Inflammatory macrophage treated with lipopolysaccharide for 1 hour (primary cell): ENCODE results near the gene SLC48A1.

ENCODE experiments used
- DNase-seq, 2 donors: peaks; one replicate each; pipeline ENCODE4 v3.0.0-alpha.2; 2020 to 2022

Gene SLC48A1

DNA sequence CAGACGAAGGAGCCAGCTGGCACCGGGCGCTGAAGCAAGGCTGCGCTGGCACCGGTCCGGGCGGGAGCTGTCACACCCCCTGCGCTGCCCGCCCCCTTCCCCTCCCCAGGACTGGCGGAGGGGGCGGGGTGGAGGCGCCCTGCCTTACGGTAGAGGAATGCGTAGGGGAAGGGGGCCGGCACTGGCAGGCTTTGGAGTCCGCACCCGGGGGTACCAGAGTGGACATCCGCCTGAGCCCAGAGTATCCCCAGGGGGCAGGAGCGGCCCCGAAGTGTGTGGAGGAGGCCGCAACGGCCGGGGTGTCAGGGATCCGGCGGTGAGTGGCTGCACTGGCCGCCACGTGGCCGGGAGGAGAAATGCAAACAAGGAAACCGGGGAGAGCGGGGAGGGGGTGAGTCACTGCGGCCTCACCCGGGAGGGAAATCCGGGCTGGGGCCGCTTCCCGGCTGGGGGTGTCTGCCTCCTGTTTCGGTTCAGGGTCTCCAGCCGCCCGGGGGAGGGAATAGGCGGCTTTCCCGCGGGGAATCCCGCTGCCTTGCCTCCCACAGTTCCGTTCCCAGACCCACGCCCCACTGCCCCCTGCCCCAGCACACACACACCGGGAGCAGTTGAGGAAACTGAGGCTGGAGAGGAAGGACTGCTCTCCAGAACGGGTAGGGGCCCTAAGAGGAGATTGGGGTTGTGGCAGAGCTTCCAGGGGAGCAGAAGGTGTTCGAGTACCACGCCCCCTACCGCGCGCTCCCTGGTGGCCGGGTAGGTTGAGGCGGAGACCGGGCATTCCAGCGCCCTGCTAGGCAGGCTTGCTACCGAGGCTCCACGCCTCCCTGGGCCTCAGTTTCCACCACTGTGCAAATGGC lies 14.0 kb upstream of the SLC48A1 start, which contains the start of gene RAPGEF3:
Gene RAPGEF3, minus strand, starts transcription at position 47 of the 857 bp plus-strand sequence. CDS start 324 bp downstream, outside the sequence.
- DNase-seq: peak; percentile 81 to 86

GRCh38 chr12:47762850-47763465 lies 10.1 kb upstream of the SLC48A1 start:
- no peak for DNase-seq

DNA sequence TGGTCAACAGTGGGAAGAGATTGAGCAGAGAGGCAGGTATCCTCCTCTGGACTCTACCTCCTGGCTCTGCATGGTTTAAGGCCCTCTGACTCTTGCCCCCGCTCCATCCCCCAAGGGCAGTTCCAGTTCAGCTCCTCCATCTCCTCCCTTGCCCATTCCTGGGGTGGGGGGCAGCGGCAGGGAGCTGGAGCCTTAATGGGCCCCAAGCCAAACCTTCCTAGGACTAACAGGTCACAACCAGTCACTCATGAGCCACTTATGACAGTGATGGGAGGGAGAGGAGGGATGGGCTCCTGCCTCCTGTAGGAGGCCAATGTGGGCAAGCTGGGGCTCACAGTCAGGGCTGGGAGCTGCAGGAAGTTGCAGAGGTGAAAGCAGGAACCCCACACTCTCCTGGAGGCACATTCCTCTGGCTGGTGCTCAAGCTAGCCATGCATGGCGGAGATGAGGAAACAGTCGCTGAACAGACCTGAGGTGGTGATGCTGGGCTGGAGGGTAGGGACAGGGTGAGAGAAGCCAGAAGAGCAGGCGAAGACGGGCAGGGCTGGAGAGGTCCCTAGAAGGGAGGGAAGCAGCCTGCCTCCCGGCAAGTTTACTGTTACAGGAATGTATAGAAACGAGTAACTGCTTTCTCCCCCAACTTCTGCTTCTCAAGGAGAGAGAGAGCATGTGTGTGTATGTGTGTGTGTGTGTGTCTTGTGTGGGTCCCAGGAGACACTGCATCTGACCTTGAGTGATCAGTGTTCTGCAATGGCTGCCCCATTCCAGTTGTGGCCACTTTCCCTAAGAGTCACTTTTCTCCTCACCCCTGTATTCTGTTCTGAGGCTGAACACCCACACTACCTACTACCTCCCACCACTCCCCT lies 9.3 kb upstream of the SLC48A1 start:
- DNase-seq: no peak

DNA sequence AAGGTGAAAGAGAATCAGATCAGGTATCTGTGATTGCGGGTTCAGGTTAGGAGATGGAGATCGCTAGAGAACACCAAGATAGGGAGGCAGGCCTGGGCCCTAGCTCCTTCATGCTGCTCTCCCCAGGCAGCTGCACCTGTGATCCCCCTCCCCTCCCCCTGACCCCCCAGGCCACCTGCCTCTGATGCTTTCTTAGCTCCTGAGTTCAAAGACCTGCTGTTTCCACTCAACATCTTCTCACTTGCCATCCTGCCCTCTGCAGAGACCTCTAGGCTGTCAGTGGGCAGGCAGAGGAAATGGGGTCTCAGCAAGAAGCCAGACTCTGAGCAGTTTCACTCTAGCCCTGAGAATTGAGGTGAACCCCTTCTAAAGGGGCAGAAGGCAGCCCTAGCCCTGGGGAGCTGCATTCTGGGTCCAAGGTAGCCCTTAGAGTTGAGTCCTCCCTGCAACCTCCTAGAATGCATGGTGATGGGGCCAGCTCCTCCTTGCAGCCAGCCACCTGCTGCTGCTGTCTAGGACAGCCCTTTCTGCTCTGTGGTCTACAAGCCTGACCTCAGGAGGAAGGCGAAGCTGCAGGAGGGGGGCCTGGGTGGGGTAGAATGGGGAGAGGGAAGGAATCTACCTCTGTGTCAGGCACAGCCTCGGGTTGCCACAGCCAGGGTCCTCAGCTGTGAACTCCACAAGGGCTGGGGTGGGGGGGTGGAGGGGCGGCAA lies 6.4 kb upstream of the SLC48A1 start:
- no peak for DNase-seq

- peak in 1 of 2 donors; percentile 63 for DNase-seq
Observed at GRCh38 chr12:47767216-47767724, 5.8 kb upstream of the SLC48A1 start.

DNA sequence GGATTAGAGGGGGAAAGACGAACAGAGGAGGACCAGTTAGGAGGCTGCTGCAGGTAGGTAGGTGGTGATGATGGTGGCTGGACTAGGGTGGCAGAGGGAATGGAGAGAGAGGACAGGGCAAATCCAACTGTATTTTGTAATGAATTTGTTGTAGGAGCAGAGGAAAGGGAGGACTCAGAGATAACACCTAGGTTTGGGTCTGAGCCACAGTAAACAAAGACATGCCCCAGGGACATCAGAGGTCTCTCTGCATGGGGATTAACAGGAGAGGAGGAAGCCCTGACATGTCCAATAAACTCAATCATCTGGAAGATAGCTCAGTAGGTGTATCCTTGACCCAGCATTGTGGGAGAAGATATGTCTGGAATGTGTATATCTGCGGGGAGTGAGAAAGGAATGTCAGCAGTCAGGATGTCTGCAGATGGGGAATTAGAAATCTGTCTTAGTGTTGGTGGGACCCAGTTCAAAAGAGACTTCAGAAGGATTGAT lies 4.7 kb upstream of the SLC48A1 start:
- DNase-seq: no peak

DNA sequence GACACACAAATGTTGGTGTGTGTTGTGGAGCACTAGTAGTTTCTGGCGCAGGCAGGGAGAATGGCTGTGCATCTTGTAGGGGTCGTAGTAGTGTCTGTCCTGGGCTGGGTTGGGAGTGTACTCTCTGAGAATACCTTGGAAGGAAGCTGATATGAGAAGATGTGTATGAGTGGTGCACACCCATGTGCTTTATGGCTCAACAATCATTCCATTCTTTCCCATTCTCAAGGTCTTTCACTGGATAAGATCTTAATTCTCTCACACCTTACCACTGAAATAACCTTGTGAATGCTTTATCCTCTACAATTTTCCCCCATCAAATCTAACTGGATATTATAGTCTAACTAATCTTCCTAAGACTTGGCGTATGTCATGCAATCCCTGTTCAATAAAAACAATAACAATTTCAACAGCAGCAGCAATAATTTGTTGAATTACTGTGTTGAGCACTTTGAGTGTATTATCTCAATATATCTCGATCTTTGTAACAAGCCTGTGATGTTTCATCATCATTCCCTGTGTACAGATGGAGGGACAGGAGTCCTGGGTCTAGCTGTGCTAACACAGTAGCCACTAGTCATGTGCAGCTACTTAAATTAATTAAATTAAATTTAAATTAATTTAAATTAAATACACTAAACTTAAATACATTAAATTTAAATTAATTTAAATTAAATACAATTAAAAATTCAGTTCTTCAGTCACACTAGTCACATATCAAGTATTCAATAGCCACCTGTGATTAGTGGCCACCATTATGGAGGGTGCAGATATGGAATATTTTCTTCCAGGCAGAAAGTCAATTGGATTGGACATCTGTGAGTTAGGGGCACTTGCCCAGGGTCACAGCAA lies 3.6 kb upstream of the SLC48A1 start:
- no peak for DNase-seq

- DNase-seq: peak; percentile 61 to 74
Observed at GRCh38 chr12:47770086-47770726, 2.8 kb upstream of the SLC48A1 start.

GRCh38 chr12:47771304-47771703 lies 1.7 kb upstream of the SLC48A1 start:
- no peak for DNase-seq

DNA sequence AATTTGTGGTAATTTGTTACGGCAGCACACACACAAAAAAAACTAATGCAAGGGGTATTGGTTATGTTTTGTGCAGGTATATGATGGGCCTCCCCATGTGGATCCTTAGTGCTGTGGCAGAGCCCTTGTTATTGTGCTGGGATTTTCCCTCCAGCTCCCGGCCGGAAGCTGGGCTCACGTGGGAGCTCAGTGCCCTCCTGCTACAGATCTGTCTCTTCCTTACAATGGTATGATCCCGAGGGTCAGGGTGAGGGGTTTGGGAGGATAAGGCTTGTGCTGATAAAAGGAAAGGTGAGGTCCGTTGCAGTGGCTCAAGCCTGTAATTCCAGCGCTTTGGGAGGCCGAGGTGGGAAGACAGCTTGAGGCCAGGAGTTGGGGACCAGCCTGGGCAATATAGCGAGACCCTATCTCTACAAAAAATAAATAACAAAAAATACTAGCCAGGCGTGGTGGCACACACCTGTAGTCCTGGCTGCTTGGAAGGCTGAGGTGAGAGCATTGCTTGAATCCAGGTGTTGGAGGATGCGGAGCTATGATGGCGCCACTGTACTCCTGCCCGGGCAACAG lies 861 bp upstream of the SLC48A1 start:
- no peak for DNase-seq

DNA sequence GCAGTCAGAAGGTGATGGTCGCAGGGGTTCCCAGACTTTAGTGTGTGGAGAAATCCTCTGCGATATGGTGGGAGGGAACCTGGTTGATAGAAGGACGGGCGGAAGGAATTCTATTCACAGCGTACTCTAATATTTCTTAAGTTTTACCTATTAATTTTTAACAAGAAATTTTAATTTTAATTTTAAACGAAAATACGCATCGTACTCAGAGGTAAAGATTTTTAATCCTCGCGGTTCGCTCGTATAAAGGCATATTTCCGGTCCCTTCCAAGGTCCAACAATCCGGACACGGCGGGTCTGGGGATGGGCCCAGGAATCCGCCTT lies 338 bp upstream of the SLC48A1 start:
- no peak for DNase-seq

- peak in 1 of 2 donors; percentile 13 for DNase-seq
Observed at GRCh38 chr12:47773858-47774580, 981 bp downstream of the SLC48A1 start.

- DNase-seq: no peak
Observed at GRCh38 chr12:47774663-47775062, 1.6 kb downstream of the SLC48A1 start.

DNA sequence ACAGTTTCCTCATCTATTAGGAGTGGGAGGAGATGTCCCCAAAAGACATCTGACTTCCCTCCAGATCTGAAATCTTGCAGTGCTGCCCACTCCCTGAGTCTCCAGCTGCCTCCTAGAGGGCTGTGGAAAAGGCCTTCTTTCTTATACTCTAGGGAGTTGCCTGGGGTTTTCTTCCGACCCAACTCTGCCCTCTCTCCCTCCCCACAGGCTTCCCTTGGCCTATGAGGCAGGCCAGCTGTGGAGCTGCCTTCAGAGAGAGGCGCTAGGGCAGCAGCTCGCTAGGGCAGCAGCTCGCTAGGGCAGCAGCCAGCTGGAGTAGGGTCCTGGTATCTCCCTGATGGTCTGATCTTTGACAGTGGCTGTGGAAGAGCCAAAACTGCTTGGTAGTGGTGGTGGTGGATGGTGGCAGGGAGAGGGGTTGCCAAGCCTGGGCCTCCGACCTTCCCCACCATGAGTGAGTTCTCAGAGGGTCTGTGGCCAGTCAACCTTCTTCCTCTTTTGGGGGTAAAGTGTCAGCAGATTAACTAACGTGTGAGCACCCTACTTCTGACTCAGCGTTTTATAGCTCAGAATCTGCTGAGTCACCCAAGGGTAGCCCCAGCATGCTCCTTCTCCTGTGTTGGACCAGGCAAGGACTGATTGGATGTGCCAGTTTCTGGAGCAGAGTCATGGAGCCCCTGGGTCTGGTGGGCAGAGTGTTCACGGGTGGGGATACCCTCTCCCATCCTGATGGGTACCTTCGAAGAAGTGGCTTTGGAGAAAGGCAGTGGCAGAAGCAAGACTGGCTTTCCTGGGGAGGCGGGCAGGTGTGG lies 2.3 kb downstream of the SLC48A1 start:
- peak; percentile 70 to 93 for DNase-seq

DNA sequence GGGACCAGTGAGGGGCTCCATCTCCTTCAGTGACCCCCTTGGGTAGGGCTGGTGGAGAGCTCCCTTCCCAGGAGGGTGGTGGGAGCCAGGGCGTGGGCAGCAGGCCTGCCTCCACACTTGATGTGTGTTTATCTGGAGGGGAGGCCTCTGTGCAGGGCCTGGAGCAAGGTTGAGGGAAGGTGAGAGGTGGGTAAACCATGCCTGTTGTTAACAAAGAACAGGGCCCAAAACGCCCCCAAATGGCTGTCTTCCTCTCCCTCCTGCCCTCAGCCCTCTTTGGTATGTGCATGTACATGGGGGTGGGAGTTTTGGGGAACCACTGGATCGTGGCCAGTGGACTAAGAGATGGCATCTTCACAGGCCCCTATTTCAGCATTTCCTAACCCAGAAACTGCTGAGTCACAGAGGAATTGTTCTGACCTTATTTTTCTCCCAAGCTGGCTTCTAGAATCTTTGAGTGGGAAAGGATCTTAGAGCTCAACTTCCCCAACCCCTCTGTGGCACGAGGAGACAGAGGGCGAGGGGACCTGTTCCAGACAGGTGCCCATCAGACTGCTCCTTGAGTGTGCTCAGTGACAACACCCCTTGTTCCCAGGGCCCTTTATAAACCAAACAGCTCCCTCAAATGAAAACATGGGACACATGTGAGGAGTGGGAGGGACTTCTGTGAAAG lies 3.6 kb downstream of the SLC48A1 start:
- DNase-seq: peak; percentile 66 to 79

GRCh38 chr12:47777151-47777550 lies 4.1 kb downstream of the SLC48A1 start:
- DNase-seq: no peak

DNA sequence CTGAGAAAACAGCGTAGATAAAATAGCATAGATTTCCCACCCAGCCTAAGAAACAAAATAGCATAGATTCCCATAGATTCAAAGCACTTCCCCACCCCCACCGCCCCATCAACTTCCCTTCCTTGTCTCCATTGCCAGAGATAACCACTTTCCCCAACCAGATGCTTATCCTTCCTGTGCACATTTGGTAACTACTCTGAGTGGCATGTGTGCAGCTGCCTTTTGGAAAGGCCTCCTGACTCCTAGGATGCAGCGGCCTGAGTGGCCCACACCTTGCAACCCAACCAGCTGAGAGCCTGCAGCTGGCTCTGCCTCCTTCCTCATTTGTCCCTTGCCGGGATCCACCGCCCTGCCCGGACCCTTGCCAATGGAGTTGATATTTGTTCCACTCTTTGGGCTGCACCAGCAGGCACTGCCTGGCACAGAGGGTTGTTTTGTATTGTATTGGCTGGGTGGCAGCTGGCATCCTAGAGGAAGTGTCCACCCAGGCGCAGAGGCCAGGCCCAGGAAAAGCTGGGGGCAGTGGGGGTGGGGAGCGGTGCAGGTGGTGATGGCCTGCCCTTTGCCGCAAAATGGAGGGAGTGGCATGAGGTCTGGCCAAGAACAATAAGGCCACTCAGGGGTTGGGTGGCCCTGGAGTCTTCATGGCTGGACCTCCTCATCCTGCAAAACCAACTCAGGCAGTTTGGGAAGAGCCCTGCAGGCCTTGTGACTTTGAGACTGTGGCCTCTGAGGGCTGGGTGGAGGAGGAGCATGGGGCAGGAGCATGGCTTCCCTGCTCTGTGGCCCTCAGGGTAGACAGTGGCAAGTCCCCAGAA lies 4.9 kb downstream of the SLC48A1 start:
- DNase-seq: no peak
